ENCODE results near the gene ATOH8.

Gene ATOH8

GRCh38 chr2:85760371-85760770, 6.6 kb downstream of the ATOH8 start:
- no peak overlapping the region for H3K4me3 ChIP-seq (ENCODE audit: low read depth, low read length)
- DNase-seq (ENCODE audit: low read depth), result no peak
- in situ Hi-C loops (cut with HindIII; ENCODE audit: low sequenced_read_pairs), result no loop called here
- TF ChIP-seq CTCF (IDR thresholded peaks at IDR 0.05; ENCODE audit: low read depth, low read length, missing control alignments), result no peak

GRCh38 chr2:85760872-85761271, 7.1 kb downstream of the ATOH8 start:
- H3K4me3 ChIP-seq (ENCODE audit: low read depth, low read length), result no peak overlapping the region
- no peak for DNase-seq (ENCODE audit: low read depth)
- in situ Hi-C loops (cut with HindIII; ENCODE audit: low sequenced_read_pairs), result no loop called here
- no peak for TF ChIP-seq CTCF (IDR thresholded peaks at IDR 0.05; ENCODE audit: low read depth, low read length, missing control alignments)

GRCh38 chr2:85761512-85761944, 7.7 kb downstream of the ATOH8 start:
- H3K4me3 ChIP-seq (ENCODE audit: low read depth, low read length), result no peak overlapping the region
- in situ Hi-C loops (cut with HindIII; ENCODE audit: low sequenced_read_pairs), result no loop called here
- no peak for TF ChIP-seq CTCF (IDR thresholded peaks at IDR 0.05; ENCODE audit: low read depth, low read length, missing control alignments)
- DNase-seq (ENCODE audit: low read depth), result no peak

GRCh38 chr2:85761946-85762345, 8.2 kb downstream of the ATOH8 start:
- H3K4me3 ChIP-seq (ENCODE audit: low read depth, low read length), result no peak overlapping the region
- DNase-seq (ENCODE audit: low read depth), result no peak
- TF ChIP-seq CTCF (IDR thresholded peaks at IDR 0.05; ENCODE audit: low read depth, low read length, missing control alignments), result no peak
- in situ Hi-C loops (cut with HindIII; ENCODE audit: low sequenced_read_pairs), result no loop called here

GRCh38 chr2:85763132-85763531, 9.3 kb downstream of the ATOH8 start:
- no peak for TF ChIP-seq CTCF (IDR thresholded peaks at IDR 0.05; ENCODE audit: low read depth, low read length, missing control alignments)
- in situ Hi-C loops (cut with HindIII; ENCODE audit: low sequenced_read_pairs), result no loop called here
- no peak overlapping the region for H3K4me3 ChIP-seq (ENCODE audit: low read depth, low read length)
- no peak for DNase-seq (ENCODE audit: low read depth)

GRCh38 chr2:85763831-85764230, 10.0 kb downstream of the ATOH8 start:
- in situ Hi-C loops (cut with HindIII; ENCODE audit: low sequenced_read_pairs), result no loop called here
- no peak for DNase-seq (ENCODE audit: low read depth)
- no peak overlapping the region for H3K4me3 ChIP-seq (ENCODE audit: low read depth, low read length)
- no peak for TF ChIP-seq CTCF (IDR thresholded peaks at IDR 0.05; ENCODE audit: low read depth, low read length, missing control alignments)

Data from astrocyte of the cerebellum (primary cell).